ENCODE measurements around the gene ZSCAN21.
"Not testable (repeated sequence)": the region's sequence is repeated elsewhere in the genome, so short reads cannot be mapped to it uniquely, and the experiment has no call there.

Gene ZSCAN21

DNA sequence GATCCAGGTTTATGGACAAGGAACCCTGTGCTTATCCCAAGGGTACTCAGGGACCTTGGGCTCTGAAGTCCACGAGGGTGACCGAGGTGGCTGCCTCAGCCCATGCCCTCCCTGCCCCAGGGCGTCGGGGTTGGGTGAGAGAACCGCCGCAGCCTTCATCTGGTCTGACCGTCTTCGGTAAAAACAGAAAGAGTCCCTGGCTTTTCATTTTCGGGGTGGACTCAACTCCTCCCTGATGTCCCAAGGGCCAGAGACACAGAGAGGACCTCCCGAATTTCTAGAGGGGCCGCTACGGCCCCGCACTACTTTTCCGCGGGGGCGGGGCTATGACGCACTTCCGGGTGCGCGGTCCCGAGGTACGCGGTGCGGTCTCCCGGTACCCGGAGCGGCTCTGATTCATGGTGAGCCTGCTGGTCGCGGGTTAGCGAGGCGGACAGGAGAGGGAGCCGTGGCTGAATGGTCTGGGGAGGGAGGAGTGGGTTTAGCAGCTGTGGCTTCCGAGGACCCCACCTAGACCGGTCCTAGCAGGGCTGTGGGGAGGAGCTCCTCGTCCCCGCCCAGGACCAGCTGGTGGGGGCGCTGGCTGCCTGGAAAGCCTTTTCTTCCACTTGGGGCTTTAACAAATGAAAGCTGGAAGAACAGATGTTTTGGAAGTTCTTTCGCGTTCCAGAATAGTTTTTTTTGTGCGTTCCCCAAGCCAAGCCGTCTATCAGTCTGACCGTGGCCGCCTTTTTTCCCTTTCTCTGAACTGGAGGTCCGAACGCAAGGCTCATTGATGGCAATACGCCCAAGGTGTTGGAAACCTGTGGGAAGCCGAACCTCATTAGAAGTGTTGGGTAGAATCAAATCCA lies at the start of gene ZSCAN21:
ZSCAN21 (plus strand) TSS at position 334 of the 851 bp plus-strand sequence. CDS start 7,233 bp downstream, outside the sequence.
- peak; percentile 69 to 71 for DNase-seq (ENCODE audit: low read depth in 2 of 2, low spot score in 1 of 2)

DNA sequence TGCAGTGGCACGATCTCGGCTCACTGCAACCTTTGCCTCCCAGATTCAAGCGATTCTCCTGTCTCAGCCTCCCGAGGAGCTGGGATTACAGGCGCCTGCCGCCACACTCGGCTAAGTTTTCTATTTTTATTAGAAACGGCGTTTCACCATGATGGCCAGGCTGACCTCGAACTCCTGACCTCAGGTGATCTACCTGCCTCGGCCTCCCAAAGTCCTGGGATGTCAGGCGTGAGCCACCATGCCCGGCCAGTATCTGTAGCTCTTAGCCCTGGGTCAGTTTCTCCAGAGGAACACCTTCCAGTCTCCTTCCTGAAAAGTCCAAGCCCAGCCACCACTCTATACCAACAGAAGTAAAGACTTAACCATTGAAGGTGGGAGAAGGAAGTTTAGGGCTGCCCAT lies 49.3 kb upstream of the ZSCAN21 start:
- DNase-seq (ENCODE audit: low read depth in 2 of 2, low spot score in 1 of 2): no peak

DNA sequence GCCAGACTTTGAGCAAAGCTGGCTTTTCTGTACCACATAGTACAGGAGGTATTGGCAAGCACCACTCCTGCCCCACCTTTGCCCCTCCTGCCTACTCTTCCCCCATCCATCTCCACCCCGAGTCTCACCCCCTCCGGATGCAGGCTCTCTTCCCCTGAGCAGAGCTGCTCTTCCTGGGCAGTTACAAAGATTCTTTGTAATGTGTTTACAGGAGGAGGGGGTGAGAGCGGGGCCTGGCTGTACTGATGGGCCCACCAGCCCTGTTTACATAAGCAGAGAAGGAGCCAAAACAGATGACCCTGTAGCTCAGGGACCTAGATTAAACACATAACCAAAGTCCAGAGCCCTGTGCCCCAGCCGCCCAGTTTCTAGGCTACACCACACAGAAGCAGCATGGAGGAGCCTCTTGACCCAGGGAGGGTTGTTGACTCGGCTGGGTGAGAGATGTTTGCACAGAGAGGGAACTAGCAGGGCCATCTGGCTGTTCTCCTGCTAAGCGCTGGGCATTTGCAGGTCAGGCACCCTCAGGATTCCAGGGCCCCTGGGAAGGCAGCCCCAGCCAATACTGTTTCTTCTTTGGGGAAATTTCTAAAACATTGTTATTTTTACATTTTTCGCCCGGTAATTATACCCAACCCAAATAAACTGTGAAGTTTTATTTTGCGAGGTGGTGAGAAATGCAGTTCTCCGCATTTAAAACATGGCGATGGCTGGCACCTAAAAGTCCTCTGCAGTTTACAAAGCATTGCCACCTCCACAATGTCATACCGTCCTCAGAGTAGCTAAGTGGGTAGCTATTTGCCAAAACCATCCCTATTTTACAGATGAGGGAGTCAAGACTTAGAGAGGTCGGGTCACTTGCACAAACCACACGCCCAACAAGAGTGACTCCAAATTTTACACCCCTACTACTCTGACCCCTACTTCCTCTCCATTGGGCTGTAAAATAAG lies 45.6 kb upstream of the ZSCAN21 start:
- no peak for DNase-seq (ENCODE audit: low read depth in 2 of 2, low spot score in 1 of 2)

DNA sequence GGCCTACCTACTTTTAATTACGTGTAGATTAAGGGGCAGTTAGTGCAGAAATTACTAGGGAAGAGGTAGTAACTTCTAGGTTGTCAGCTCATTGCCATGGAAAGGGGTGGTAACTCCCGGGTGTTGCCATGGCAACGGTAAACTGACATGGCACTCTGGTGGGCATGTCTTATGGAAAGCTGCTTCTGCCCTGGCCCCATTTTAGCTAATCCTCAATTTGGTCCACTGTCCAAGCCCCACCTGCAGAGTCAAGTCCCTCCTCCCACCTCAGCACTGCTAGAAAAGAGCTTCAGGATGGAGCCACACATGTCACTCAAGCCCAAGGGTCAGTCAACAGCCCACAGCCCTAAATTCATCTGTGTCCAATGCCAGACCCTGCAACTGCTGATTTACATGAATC lies 41.7 kb upstream of the ZSCAN21 start:
- no peak for DNase-seq (ENCODE audit: low read depth in 2 of 2, low spot score in 1 of 2)

DNA sequence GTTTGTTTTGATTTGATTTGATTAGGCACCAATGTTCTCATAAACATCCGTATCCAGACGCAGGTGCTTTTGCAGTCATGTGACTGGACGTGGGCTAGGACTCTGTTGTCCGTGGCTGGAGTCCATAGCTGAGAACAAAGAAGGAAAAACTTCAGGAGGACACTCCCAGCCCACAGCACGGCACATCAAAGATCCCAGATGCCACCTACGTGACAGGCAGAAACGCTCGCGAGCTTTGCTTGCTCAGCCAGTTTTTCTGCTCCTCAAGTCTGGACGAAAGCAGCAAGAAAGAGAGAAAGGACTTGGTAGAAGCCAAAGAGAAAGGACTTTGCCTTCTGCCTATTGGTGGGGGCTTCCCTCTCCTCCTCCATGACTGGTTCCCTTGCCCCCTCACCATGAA lies 41.0 kb upstream of the ZSCAN21 start:
- DNase-seq (ENCODE audit: low read depth in 2 of 2, low spot score in 1 of 2): no peak

DNA sequence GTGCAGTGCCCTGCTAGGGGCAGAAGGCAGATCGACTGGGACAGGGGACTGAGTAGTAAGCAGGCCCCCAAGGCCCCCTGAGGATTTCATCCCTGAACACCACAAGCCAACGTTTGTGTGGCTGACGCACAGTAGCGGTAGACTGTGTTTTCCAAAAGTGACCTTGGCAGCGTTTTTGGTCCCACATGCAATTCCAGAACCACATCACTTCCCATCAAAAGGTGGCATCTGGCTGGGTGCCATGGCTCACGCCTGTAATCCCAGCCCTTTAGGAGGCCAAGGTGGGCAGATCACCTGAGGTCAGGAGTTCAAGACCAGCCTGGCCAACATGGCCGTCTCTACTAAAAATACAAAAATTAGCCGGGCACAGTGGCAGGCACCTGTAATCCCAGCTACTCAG lies 39.6 kb upstream of the ZSCAN21 start:
- not testable (repeated sequence) for DNase-seq (ENCODE audit: low read depth in 2 of 2, low spot score in 1 of 2)

DNA sequence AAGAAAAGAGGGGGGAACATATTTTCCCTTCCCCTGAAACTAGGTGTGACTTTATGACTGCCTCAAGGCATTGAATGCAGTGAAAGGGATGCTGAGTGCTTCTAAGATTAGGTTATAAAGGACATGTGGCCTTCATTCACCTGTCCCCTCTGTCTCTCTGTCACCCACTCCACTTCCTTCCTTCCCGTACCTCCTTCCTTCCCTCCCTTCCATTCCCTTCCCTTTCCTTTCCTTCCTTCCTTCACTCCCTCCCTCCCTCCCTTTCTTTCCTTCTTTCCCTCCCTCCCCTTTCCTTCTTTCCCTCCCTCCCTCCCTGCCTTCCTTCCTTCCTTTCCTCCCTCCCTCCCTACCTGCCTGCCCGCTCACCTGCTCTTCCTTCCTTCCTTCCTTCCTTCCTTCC lies 38.7 kb upstream of the ZSCAN21 start:
- DNase-seq (ENCODE audit: low read depth in 2 of 2, low spot score in 1 of 2): no peak

DNA sequence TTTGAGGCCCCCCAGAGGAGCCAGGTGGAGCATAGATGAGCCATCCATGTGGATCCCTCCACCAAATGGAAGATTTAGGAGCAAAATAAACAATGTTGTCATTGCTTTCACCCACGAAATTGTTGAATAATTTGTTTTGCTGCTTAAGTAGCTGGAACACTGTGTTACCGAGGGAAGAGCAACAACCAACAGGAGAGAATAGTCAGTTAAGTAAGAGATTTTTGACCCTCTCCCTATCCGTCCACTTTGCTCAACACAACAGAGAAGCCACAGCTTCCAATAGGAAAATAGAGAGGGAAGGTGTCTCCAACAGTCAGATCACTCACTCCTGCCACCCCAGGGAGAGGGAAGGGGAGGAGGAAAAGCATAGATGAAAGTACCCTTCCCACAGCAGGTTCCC lies 38.1 kb upstream of the ZSCAN21 start:
- DNase-seq (ENCODE audit: low read depth in 2 of 2, low spot score in 1 of 2): no peak

DNA sequence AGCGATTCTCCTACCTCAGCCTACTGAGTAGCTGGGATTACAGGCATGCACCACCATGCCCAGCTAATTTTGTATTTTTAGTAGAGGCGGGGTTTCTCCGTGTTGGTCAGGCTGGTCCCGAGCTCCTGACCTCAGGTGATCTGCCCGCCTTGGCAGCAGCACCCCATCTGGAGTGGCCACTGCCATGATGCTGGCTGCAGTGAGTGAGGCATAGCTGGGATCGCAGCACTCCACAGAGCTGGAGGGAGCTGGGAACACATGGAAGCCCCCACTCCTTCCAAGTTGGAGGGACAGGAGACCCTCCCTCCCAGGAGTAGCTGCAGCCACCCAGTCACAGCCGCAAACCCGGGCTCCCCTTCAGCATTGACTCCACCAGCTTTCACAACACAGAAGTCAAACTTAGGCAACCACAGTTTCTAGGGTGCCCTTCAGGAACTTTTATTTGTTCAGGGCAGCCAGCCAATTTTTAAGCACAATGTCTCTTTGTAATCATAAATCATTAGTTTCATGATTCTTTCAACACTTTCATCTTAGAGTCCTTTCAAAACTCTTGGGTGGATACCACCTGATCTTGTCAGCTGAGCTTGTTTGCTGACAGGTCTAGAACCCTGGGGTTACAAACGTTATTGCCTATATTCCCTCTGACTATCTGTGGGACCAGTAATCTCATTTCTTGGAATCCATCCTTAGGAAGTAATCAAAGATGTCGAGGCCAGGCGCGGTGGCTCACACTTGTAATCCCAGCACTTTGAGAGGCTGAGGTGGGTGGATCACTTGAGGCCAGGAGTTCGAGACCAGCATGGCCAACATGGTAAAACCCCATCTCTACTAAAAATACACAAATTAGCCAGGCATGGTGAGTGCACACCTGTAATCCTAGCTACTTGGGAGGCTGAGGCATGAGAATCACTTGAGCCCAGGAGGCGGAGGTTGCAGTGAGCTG lies 36.9 kb upstream of the ZSCAN21 start:
- not testable (repeated sequence) for DNase-seq (ENCODE audit: low read depth in 2 of 2, low spot score in 1 of 2)

DNA sequence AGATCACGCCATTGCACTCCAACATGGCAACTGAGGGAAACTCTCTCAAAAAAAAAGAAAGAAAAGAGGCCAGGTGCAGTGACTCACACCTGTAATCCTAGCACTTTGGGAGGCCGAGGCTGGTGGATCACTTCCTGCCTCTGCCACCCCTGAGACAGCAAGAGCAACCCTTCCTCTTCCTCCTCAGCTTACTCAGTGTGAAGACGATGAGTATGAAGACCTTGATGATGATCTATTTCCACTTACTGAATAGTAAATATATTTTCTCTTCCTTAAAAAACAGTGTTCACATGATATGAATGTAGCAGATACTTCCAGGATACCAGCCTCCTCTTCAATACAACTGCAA lies 36.3 kb upstream of the ZSCAN21 start:
- DNase-seq (ENCODE audit: low read depth in 2 of 2, low spot score in 1 of 2): no peak

DNA sequence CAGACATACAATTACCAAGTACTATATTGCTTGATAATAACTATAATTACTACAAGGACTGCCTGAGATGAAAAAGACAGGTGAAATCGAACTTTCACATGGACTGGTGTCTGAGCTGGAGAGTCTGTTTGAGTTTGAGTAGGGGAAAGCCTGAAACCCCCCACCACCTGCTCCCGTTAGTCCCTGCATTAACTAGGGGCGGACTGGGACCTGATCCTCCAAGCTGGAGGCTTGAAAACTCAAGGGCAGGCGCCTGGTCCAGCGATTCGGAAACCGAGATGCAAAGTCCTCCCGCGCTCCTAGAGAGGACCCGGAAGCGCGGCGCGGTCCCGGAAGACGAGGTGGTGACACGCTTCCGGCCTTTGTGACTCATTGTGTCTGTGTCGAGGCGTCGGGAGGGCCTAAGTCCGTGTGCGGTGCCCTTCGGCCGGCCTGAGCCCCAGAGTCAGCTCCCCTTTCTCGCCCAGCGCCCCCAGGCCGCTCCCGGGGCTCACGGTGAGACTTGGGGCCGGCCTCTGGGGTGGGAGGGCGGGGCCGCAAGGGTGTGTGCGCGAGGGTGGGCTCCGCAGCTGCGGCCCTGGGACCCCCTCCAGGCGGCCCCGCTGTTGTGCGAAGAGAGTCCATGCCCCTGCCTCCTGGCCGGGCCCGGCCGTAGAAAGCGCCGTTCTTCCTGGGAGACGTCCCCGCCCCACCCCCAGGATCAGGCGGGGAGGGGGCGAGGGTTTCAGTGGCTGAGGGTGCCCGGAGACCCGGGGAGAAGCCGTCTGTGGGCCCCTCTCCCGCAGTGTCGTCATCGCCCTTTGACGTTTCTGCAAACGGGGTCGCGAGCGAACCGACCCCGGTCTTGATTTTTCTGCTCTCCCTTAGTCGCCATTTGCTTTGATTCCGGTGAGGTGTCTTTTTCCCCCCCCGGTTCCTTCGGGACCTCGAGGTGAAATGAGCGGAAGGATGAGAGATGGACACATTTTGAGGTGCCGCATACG lies 34.1 kb upstream of the ZSCAN21 start, which contains the start of gene ZKSCAN1:
ZKSCAN1 (plus strand) TSS at position 365 of the 983 bp plus-strand sequence. CDS start 7,911 bp downstream, outside the sequence.
- peak; percentile 53 to 71 for DNase-seq (ENCODE audit: low read depth in 2 of 2, low spot score in 1 of 2)

DNA sequence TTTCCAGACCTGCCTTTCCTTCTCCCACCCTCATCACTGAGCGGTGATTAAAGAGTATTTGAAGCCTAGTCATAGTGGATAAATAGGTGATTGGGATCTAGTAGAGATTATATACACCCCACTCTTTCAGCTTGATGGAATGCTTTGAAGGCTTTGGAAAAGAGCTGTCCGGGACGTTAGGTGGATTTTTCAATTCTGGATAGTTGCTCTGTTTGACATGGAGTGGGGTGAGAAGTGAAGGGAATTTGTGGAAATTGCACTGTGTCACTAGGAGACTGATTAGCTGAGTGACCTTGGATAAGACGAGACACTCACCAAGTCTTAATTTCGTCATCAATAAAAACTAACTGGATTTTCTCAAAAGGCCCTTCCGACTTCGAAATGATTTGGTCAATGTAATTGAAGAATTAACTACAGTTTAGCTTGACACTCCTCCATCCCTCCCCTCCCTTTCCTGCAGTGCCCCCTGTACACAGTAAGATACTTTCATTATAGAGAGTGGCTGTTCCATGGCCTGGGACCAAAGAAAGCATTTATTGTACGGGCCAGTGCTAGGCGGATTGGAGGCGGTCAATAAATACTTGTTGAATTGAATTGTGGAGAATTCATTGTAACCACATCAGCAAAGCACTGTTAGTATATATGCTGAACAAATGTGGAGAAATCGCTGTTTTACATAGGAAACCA lies 33.2 kb upstream of the ZSCAN21 start:
- no peak for DNase-seq (ENCODE audit: low read depth in 2 of 2, low spot score in 1 of 2)

DNA sequence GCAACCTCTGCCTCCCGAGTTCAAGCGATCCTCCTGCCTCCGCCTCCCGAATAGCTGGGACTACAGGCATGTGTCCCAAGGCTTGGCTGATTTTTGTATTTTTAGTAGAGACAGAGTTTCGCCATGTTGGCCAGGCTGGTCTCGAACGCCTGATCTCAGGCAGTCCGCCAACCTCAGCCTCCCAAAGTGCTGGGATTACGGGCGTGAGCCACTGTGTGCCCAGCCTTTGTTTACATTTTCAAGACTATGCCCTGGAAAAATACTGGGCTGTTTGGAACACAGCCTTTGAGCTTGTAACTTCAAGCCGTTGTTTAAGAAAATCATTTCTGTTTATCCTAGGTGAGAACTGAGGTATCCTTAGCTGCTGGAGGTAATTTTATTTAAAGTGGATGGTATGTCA lies 32.3 kb upstream of the ZSCAN21 start:
- DNase-seq (ENCODE audit: low read depth in 2 of 2, low spot score in 1 of 2): no peak

DNA sequence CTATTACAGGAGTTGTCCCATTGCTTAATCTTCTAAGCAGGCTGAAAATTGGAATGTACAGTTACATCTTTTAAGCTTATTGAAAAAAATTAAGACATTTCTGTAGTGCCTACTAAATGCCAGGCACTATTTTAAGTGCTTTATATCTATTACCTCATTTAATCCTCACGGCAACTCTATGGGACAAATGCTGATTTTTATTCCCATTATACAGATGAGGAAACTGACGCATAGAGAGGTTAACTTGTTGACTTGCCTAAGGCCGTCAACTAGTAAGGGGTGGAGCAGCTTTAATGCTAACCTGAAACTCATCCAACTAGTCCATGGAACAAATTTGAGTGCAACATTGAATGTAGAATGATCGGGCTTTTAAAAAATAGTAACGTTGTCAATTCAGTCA lies 31.7 kb upstream of the ZSCAN21 start:
- no peak for DNase-seq (ENCODE audit: low read depth in 2 of 2, low spot score in 1 of 2)

DNA sequence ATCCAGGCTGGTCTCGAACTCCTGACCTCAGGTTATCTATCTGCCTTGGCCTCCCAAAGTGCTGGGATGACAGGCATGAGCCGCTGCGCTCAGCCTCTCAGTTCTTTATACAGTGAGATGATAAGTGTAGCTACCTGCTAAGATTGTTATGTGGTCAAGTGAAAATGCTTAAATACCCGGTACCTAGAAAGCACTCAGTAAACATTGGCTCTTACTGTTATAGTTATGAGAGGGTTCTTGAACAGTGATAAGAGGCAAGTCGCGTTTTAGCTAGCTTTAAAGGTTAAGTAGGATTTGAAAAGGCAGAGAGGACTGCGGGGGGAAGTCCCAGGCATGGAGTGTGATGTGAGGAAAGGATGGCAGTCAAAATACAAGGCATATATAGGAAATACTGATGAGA lies 29.7 kb upstream of the ZSCAN21 start:
- DNase-seq (ENCODE audit: low read depth in 2 of 2, low spot score in 1 of 2): no peak

DNA sequence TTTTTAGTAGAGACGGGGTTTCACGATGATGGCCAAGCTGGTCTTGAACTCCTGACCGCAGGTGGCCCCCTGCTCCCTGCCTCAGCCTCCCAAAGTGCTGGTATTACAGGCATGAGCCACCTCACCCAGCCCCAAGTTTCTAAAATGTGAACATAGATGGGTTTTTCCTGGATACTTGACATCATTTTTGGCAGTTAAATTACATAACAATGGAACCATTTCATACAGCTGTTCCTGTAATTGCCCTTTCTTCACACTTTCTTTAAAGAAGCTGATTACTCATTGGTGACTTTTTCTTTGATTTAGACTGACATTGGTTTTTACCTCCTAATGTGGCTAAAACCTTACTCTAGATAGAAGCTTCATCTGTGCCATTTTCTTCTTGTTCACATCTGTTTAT lies 28.3 kb upstream of the ZSCAN21 start:
- no peak for DNase-seq (ENCODE audit: low read depth in 2 of 2, low spot score in 1 of 2)

DNA sequence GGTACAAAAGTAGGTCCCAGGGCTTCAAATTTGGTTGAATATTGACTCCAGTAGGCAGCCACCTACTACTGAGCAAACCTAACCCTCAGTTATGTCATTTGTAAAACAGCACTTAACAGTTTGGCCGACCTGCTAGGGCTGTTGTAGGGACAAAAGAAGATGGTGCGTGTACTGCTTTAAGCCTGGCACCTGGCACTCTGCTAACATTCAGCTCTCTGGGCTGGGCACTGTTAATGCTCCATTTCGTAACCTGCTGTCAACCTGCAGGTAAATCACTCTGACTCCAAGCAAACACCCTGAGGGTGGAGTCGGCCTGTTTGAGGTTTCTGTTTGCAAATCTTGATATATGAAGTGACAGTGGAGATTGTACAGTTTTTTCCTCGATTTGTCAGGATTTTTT lies 27.0 kb upstream of the ZSCAN21 start:
- no peak for DNase-seq (ENCODE audit: low read depth in 2 of 2, low spot score in 1 of 2)

DNA sequence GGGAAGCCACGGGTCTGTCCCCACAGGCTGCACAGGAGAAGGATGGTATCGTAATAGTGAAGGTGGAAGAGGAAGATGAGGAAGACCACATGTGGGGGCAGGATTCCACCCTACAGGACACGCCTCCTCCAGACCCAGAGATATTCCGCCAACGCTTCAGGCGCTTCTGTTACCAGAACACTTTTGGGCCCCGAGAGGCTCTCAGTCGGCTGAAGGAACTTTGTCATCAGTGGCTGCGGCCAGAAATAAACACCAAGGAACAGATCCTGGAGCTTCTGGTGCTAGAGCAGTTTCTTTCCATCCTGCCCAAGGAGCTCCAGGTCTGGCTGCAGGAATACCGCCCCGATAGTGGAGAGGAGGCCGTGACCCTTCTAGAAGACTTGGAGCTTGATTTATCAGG lies 26.0 kb upstream of the ZSCAN21 start:
- DNase-seq (ENCODE audit: low read depth in 2 of 2, low spot score in 1 of 2): no peak

DNA sequence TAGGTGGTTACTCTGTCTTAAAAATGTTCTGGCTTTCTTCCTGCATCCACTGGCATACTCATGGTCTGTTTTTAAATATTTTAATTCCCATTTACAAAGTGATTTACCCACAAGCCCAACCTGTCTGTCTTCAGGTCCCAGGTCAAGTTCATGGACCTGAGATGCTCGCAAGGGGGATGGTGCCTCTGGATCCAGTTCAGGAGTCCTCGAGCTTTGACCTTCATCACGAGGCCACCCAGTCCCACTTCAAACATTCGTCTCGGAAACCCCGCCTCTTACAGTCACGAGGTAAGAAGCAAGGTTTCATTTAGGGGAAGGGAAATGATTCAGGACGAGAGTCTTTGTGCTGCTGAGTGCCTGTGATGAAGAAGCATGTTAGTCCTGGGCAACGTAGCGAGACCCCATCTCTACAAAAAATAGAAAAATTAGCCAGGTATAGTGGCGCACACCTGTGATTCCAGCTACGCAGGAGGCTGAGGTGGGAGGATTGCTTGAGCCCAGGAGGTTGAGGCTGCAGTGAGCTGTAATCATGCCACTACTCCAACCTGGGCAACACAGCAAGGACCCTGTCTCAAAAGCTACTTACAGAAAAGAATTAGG lies 25.5 kb upstream of the ZSCAN21 start:
- DNase-seq (ENCODE audit: low read depth in 2 of 2, low spot score in 1 of 2): no peak
